22Rv1 (cell line): ENCODE measurements around the gene B4GALNT3.
A peak's percentile ranks its signal among the peaks of the same experiment; 100 is the strongest.

ENCODE experiments used
- H3K27ac ChIP-seq: fragments of 450-650 bp; 2 replicates; pipeline ENCODE4 v1.5.1; 2017
- ZFX ChIP-seq: fragments of 450-650 bp; IDR thresholded peaks from 2 replicates; pipeline ENCODE4 v1.6.1; 2017; ENCODE audit warnings: antibody characterized with exemption, borderline replicate concordance
- TF ChIP-seq, protein P1 (sequence below): fragments of 450-650 bp; IDR thresholded peaks from 2 replicates; pipeline ENCODE4 v1.5.1; 2017; ENCODE audit warnings: mild to moderate bottlenecking

B4GALNT3 gene

DNA sequence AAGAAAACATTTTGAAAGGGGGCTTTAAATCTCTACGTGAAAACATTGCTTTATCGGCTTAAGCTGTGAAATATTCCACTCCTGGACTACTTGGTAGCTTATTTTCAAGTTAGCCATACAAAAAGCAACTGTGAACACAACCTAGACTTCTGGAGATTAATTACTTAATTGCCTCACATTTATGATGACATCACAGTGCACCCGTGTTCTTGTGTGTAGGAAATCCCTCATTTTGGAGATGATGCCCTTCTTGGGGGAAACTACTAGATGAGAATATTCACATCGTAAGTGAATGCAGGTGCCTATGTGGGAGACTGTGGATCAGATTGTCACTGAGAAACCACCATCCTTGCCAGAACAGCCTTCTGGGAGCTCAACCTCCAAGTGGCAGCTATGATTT is 10.5 kb upstream of the B4GALNT3 start:
- no peak for TF ChIP-seq ZFX
- TF ChIP-seq, protein P1, sequence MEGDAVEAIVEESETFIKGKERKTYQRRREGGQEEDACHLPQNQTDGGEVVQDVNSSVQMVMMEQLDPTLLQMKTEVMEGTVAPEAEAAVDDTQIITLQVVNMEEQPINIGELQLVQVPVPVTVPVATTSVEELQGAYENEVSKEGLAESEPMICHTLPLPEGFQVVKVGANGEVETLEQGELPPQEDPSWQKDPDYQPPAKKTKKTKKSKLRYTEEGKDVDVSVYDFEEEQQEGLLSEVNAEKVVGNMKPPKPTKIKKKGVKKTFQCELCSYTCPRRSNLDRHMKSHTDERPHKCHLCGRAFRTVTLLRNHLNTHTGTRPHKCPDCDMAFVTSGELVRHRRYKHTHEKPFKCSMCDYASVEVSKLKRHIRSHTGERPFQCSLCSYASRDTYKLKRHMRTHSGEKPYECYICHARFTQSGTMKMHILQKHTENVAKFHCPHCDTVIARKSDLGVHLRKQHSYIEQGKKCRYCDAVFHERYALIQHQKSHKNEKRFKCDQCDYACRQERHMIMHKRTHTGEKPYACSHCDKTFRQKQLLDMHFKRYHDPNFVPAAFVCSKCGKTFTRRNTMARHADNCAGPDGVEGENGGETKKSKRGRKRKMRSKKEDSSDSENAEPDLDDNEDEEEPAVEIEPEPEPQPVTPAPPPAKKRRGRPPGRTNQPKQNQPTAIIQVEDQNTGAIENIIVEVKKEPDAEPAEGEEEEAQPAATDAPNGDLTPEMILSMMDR = no peak

GRCh38 chr12:450438-450837 is 9.3 kb upstream of the B4GALNT3 start:
- TF ChIP-seq ZFX = no peak
- TF ChIP-seq, protein P1 = no peak
- H3K27ac ChIP-seq = no peak overlapping the region

More for the DNA sequence above, 10.5 kb upstream of the B4GALNT3 start:
- H3K27ac ChIP-seq = no peak overlapping the region

DNA sequence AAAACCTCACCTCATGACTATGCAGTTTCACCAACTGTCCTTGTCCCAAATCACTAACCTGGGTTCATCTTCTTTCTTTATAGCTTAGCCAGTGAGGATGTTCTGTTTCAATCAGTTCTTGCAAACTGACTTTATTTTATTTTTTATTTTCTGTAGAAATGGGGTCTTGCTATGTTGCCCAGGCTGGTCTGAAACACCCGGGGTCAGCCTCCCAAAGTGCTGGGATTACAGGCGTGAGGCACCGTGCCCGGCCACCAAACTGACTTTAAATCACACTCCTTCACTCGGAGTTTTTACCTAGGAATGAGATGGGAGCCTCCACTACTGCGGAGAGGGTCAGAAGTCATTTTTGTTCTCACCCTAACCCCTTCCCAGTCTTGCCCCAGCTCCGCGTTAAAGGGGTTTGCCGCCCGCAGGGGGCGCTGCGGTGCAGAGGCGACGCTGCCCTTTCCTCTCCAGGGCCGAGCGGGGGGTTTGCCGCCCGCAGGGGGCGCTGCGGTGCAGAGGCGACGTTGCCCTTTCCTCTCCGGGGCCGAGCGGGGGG is 7.0 kb upstream of the B4GALNT3 start:
- no peak overlapping the region for H3K27ac ChIP-seq
- TF ChIP-seq, protein P1 = peak; percentile 21; the same call in 1 of the 2 replicates
- no peak for TF ChIP-seq ZFX

- H3K27ac ChIP-seq = no peak overlapping the region
- TF ChIP-seq, protein P1 = no peak
- TF ChIP-seq ZFX = no peak
Measured at GRCh38 chr12:454833-455232, 4.9 kb upstream of the B4GALNT3 start.

GRCh38 chr12:455821-456220 is 3.9 kb upstream of the B4GALNT3 start:
- H3K27ac ChIP-seq = no peak overlapping the region
- no peak for TF ChIP-seq ZFX
- TF ChIP-seq, protein P1 = no peak

DNA sequence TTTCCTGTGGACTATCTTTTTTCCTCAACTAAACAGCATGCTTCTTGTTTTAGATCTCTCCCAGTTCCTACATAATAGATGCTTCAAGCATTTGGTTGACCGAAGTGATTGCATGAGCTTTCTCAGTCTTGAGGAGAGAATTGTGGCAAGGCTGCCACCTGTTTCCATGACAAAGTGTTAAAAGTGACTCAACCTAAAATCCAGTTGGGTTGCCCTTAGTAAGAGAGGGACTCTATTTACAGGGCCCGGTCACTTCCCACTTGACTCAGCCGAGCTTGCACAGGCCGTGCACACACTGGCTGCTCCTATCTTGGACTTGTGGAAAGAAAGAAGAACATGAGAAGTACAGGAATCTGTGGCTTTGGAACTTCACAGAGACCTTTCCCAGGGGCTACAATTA is 2.1 kb upstream of the B4GALNT3 start:
- TF ChIP-seq ZFX = no peak
- TF ChIP-seq, protein P1 = no peak
- no peak overlapping the region for H3K27ac ChIP-seq

DNA sequence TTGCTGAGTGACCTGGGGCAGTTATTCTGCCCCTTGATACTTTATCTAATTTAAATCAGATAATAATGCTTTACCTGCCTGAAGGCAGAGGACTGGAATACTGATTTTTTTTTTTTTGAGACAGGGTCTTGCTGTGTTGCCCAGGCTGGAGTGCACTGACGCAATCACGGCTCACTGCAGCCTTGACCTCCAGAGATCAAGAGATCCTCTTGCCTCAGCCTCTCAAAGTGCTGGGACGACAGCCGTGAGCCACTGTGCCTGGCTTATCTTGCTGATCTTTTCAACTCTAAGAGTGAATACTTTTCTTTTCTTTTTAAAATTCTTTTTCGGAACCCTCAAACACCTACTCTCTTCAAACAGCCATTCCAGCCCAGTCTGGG is 699 bp upstream of the B4GALNT3 start:
- H3K27ac ChIP-seq = peak overlapping the region; percentile 59; the same call in 1 of the 2 replicates
- TF ChIP-seq, protein P1 = no peak
- TF ChIP-seq ZFX = no peak
